HL-60 (cell line): ENCODE results near the gene YJEFN3.

ENCODE experiments used
- DNase-seq, 2 experiments: peaks; one replicate each; pipeline ENCODE4 v3.0.0-alpha.2; 2010 to 2020; ENCODE audit warnings: low read depth in 1 of 2, low spot score in 1 of 2
- H3K27ac ChIP-seq: fragments of 250-450 bp; sonication (Bioruptor Pico); replicated peaks from 2 replicates; pipeline ENCODE4 v1.5.1; 2020; ENCODE audit warnings: mild to moderate bottlenecking, moderate library complexity
- H3K27me3 ChIP-seq: fragments of 250-450 bp; sonication (Bioruptor Pico); 2 replicates; pipeline ENCODE4 v1.5.1; 2021; ENCODE audit warnings: mild to moderate bottlenecking, moderate library complexity; ENCODE audit not compliant: insufficient read depth, poor library complexity, severe bottlenecking
- H3K4me3 ChIP-seq: replicated peaks from 2 replicates; pipeline ENCODE4 v1.5.1; 2011; ENCODE audit warnings: mild to moderate bottlenecking, control low read depth, low read length; ENCODE audit not compliant: insufficient read depth
- GABPA ChIP-seq: IDR thresholded peaks from 2 replicates; pipeline ENCODE4 v1.6.1; 2012; ENCODE audit warnings: low read depth
- POLR2AphosphoS5 ChIP-seq: IDR thresholded peaks from 2 replicates; pipeline ENCODE4 v1.6.1; 2012; ENCODE audit warnings: low read depth
- SPI1 ChIP-seq: IDR thresholded peaks from 2 replicates; pipeline ENCODE4 v1.6.1; 2012; ENCODE audit warnings: low read depth, mild to moderate bottlenecking, borderline replicate concordance
- TF ChIP-seq, protein P1 (sequence below): IDR thresholded peaks from 2 replicates; pipeline ENCODE4 v1.6.1; 2012; ENCODE audit warnings: low read depth; ENCODE audit not compliant: insufficient replicate concordance
- TF ChIP-seq, protein P2 (sequence below): IDR thresholded peaks from one replicate; pipeline ENCODE4 v1.5.1; 2011; ENCODE audit warnings: low read length, control low read depth, inconsistent platforms; ENCODE audit not compliant: insufficient read depth

YJEFN3 gene

DNA sequence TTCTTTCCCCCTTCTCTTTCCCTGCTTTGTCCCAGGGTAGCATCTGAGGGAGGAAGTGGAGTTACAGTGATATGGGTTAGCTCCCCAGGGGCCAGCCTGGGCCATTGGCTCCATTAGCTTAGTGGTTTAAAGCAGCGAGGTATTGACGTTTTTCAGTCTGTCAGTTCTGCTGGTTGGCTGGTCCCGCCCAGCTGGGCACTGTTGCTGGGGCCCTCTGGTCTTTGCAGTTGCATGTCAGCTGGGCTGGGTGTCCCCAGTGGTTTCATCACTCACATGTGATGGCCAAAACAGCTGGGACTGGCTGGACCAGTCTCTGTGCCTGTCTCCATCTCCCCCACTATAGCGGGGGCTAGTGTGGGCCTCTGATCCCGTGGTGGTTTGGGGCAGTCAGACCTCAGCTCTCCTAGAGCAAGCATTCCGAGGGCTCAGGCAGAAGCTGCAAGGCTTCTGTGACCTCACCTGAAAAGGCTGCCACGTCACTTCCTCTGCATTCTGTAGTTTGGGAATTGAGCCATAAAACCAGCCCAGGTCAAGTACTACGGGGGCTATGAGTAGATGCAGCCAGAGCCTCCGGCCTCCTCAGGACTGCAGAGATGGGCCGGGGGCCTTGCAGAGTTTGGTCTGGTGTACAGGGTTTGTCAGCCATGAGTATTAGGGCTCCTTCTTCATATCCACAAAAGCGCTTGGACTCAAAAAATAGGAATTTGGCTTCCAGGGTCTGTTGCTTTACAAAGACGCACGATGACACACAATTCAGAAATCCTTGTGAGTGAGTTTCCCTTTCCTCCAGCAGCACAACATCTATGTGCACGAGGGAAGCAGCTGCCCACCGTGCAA is 43.3 kb upstream of the YJEFN3 start:
- Histone ChIP-seq H3K4me3 (no peak overlapping the region), H3K27me3 (no peaks in the 10 kb centered on the region), H3K27ac (no peak overlapping the region)
- TF ChIP-seq POLR2AphosphoS5: no peak
- TF ChIP-seq SPI1: peak; percentile 59; the same call in 1 of the 2 replicates
- no peak for DNase-seq

DNA sequence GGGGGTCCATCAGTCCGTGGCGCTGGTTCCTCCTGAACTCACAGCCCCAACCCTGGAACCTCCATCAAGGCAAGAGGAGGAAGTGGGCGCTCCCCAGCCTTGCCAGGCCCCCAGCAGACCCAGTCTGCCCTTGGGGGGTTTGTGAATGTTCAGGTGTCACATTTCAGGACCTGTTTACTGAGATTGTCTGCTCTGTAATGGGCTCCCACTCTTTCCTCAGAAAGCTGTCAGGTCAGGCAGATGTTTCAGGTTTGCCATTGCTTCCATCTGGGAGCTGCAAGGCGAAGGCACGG is 42.8 kb upstream of the YJEFN3 start:
- no peaks in the 10 kb centered on the region for H3K27me3 ChIP-seq
- H3K4me3 ChIP-seq: no peak overlapping the region
- H3K27ac ChIP-seq: no peak overlapping the region
- no peak for DNase-seq
- TF ChIP-seq POLR2AphosphoS5 (no peak), SPI1 (no peak), GABPA (no peak)
- TF ChIP-seq, protein P1, sequence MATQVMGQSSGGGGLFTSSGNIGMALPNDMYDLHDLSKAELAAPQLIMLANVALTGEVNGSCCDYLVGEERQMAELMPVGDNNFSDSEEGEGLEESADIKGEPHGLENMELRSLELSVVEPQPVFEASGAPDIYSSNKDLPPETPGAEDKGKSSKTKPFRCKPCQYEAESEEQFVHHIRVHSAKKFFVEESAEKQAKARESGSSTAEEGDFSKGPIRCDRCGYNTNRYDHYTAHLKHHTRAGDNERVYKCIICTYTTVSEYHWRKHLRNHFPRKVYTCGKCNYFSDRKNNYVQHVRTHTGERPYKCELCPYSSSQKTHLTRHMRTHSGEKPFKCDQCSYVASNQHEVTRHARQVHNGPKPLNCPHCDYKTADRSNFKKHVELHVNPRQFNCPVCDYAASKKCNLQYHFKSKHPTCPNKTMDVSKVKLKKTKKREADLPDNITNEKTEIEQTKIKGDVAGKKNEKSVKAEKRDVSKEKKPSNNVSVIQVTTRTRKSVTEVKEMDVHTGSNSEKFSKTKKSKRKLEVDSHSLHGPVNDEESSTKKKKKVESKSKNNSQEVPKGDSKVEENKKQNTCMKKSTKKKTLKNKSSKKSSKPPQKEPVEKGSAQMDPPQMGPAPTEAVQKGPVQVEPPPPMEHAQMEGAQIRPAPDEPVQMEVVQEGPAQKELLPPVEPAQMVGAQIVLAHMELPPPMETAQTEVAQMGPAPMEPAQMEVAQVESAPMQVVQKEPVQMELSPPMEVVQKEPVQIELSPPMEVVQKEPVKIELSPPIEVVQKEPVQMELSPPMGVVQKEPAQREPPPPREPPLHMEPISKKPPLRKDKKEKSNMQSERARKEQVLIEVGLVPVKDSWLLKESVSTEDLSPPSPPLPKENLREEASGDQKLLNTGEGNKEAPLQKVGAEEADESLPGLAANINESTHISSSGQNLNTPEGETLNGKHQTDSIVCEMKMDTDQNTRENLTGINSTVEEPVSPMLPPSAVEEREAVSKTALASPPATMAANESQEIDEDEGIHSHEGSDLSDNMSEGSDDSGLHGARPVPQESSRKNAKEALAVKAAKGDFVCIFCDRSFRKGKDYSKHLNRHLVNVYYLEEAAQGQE: no peak
- TF ChIP-seq, protein P2, sequence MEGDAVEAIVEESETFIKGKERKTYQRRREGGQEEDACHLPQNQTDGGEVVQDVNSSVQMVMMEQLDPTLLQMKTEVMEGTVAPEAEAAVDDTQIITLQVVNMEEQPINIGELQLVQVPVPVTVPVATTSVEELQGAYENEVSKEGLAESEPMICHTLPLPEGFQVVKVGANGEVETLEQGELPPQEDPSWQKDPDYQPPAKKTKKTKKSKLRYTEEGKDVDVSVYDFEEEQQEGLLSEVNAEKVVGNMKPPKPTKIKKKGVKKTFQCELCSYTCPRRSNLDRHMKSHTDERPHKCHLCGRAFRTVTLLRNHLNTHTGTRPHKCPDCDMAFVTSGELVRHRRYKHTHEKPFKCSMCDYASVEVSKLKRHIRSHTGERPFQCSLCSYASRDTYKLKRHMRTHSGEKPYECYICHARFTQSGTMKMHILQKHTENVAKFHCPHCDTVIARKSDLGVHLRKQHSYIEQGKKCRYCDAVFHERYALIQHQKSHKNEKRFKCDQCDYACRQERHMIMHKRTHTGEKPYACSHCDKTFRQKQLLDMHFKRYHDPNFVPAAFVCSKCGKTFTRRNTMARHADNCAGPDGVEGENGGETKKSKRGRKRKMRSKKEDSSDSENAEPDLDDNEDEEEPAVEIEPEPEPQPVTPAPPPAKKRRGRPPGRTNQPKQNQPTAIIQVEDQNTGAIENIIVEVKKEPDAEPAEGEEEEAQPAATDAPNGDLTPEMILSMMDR: no peak

DNA sequence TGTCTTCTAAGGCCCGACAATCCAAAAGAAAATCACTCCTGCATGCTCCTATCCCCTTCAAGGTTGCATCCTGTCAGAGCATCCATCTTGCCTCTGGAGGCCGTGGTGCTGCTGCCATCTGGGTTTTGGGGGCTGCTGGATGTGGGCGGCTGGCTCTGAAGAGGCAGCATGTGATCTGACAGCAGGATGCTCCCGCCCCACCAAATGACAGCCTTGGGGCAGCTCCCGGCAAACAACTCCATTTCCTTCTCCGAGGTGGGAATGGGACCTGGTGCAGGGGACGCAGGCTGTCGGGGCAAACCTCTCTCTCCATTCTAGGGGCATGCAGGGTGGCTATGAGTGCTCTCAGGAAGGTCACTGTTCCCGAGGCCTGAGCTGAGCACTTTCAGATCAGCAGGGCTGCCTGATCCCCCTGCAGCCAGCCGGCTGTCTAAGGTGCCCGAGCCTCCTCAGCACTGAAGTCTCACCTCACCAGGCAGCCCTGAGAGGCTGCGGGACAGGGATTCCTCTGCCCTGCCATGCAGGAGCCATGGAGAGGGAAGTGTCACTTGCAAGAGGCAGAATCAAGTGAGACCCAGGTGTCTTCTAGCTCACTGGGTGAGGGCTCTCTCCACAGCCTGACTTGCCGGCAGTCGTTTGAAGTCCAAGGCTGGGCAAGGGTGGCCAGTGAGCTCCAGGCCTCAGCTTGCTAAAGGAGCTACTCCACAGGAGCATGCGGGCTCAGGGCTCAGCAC is 42.2 kb upstream of the YJEFN3 start:
- no peak for DNase-seq
- TF ChIP-seq, protein P1: no peak
- TF ChIP-seq GABPA: no peak
- TF ChIP-seq POLR2AphosphoS5: no peak
- TF ChIP-seq SPI1: no peak
- TF ChIP-seq, protein P2: no peak
- Histone ChIP-seq H3K27me3 (no peaks in the 10 kb centered on the region), H3K4me3 (no peak overlapping the region), H3K27ac (peak overlapping the region; percentile 33; the same call in 1 of the 2 replicates)

DNA sequence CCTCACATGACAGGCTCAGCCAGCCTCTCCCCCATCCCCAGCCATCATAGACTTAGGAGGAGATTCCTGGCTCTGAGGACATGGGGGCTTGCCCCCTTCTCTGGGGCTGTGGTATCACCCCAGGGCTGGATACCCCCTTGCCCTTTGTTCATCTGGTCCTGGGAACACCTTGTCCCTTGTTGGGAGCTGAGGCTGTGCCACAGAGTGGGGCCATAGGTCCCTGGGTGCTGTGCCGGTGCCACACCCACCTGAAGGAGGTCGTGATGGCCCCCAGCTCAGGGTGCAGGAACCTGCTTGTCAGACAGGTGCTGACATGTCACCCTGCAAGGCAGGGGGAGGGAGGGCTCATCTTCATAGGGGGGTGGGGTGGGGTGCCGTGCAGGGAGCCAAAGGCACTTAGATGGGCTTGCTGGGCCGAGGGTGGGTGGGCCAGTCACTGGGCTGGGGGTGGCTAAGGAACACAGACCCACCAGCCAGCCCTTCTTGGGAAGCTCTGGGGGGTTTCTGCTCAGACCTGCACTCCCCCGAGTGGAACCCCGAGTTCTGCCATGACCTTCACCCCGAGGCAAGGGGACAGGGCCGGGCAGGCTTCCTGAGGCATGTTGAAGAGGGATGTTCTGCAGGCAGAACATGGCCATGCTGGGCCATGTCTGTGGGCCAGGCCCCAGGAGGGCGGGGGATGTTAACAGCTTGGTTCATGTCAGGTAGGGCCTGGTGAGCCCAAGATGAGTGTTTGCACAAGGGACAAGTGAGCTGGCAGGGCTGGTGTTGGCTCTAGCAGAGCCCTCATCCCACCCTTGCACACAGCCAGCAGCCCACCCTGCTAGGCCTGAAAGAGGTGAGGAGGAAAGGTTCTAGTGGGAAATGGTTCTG is 41.4 kb upstream of the YJEFN3 start:
- DNase-seq: no peak
- Histone ChIP-seq H3K27ac (peak overlapping the region; percentile 89), H3K4me3 (no peak overlapping the region), H3K27me3 (no peaks in the 10 kb centered on the region)
- TF ChIP-seq POLR2AphosphoS5 (no peak), SPI1 (no peak), GABPA (no peak)
- TF ChIP-seq, protein P1: no peak
